ENCODE results near the gene ATP8A2.

- no peak for TF ChIP-seq CTCF (IDR thresholded peaks at IDR 0.05)
- no peak for TF ChIP-seq ZFX (IDR thresholded peaks at IDR 0.05; ENCODE audit: borderline replicate concordance)
Measured at GRCh38 chr13:25766991-25767390, 395.2 kb downstream of the ATP8A2 start.

Data from 22Rv1 (cell line).